ENCODE measurements around the gene C2CD5. TPM values are rescaled to one million over a fixed set of nuclear protein-coding genes. Genes with fewer than 3 reads are reported as not detected.
A peak's percentile ranks its signal among the peaks of the same experiment; 100 is the strongest.
"Not testable (repeated sequence)": the region's sequence is repeated elsewhere in the genome, so short reads cannot be mapped to it uniquely, and the experiment has no call there.

The C2CD5 gene
- total RNA-seq, 1 donor from 2014 or later, result 35.5 TPM

DNA sequence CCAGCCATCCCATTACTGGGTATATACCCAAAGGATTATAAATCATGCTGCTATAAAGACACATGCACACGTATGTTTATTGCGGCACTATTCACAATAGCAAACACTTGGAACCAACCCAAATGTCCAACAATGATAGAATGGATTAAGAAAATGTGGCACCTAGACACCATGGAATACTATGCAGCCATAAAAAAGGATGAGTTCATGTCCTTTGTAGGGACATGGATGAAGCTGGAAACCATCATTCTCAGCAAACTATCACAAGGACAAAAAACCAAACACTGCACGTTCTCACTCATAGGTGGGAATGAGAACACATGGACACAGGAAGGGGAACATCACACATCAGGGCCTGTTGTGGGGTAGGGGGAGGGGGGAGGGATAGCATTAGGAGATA is 56.7 kb downstream of the C2CD5 start:
- DNase-seq (ENCODE audit: low spot score); H3K27ac Mint-ChIP-seq; H3K9me3 Mint-ChIP-seq; H3K4me1 Mint-ChIP-seq (ENCODE audit: low read depth); H3K27me3 Mint-ChIP-seq (ENCODE audit: insufficient read depth); H3K4me3 Mint-ChIP-seq; intact Hi-C loops (cut with micrococcal nuclease): not testable (repeated sequence)
- H3K36me3 Mint-ChIP-seq (ENCODE audit: low read depth), result peaks cover 37% of the 10 kb centered on the region

DNA sequence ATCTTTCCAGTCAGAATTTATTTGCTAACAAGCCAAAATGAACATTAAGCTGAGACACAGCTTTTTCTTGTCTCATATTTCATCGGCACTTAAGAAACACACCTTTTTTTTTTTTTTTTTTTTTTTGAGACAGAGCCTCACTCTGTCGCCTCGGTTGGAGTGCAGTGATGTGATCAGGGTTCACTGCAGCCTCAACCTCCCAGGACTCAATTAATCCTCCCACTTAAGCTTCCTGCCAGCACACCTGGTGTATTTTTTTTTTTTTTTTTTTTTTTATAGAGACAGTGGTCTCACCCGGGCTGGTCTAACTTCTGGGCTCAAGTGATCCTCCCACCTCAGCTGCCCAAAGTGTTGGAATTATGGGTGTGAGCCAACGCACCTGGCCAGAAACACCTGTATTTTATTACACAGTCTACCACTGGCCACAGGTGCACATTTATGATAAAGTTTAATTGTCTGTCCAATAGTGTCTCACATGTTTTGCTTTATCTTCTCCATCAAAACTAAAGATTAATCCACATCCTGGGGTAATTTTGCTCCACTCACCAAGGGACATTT is 62.7 kb downstream of the C2CD5 start:
- Mint-ChIP-seq H3K27ac (no peak overlapping the region), H3K4me1 (ENCODE audit: low read depth) (peaks cover 13% of the 10 kb centered on the region), H3K27me3 (ENCODE audit: insufficient read depth) (no peaks in the 10 kb centered on the region), H3K4me3 (no peak overlapping the region), H3K36me3 (ENCODE audit: low read depth) (peaks cover 19% of the 10 kb centered on the region), H3K9me3 (no peaks in the 10 kb centered on the region)
- no peak for DNase-seq (ENCODE audit: low spot score)
- intact Hi-C loops (cut with micrococcal nuclease), result no loop called here

GRCh38 chr12:22480814-22481213 is 63.5 kb downstream of the C2CD5 start:
- H3K4me3 Mint-ChIP-seq; H3K9me3 Mint-ChIP-seq; intact Hi-C loops (cut with micrococcal nuclease); H3K27ac Mint-ChIP-seq; H3K27me3 Mint-ChIP-seq (ENCODE audit: insufficient read depth); DNase-seq (ENCODE audit: low spot score): not testable (repeated sequence)
- peaks cover 13% of the 10 kb centered on the region for H3K4me1 Mint-ChIP-seq (ENCODE audit: low read depth)
- H3K36me3 Mint-ChIP-seq (ENCODE audit: low read depth), result peaks cover 21% of the 10 kb centered on the region

DNA sequence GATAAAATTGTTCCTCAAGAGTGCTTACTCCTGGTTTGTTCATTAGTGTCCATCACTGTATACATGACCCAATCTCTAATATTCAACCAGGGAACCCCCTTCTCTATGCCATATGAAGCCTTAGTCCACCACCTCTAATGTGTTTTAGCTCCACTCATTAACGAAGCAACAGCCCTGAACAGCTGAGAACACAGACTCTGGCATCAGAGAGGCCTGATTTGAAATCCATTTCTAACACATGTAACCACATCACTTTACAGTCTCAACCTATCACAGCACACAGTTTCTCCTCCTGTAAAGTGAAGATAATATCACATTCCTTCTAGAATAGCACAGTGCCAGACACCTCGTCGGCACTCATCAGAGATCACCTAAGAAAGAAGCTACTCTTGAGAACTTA is 64.3 kb downstream of the C2CD5 start:
- Mint-ChIP-seq H3K4me3 (no peak overlapping the region), H3K36me3 (ENCODE audit: low read depth) (peaks cover 21% of the 10 kb centered on the region), H3K4me1 (ENCODE audit: low read depth) (peaks cover 13% of the 10 kb centered on the region), H3K27me3 (ENCODE audit: insufficient read depth) (no peaks in the 10 kb centered on the region), H3K9me3 (no peaks in the 10 kb centered on the region), H3K27ac (no peak overlapping the region)
- no peak for DNase-seq (ENCODE audit: low spot score)
- intact Hi-C loops (cut with micrococcal nuclease), result no loop called here

DNA sequence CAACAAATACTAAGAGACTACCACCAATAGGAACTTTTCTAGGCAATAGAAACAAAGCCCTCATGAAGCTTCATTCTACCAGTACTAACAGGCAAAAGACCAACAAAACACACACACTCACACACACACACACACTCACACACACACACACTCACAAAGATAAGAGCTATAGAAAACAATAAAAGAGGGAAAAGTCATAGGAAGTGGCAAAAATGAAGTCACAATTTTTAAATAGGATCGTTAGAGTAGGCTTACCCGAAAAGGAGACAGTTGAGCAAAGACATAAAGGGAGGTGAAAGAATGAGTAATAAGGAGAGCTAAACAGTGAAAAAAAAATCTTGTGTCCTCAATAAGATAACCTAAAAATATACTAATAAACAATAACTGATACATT is 66.5 kb downstream of the C2CD5 start:
- intact Hi-C loops (cut with micrococcal nuclease), result no loop called here
- Mint-ChIP-seq H3K36me3 (ENCODE audit: low read depth) (peaks cover 22% of the 10 kb centered on the region), H3K9me3 (no peaks in the 10 kb centered on the region), H3K4me3 (no peak overlapping the region), H3K27me3 (ENCODE audit: insufficient read depth) (no peaks in the 10 kb centered on the region), H3K27ac (peak overlapping the region; percentile 2), H3K4me1 (ENCODE audit: low read depth) (peaks cover 24% of the 10 kb centered on the region)
- no peak for DNase-seq (ENCODE audit: low spot score)

DNA sequence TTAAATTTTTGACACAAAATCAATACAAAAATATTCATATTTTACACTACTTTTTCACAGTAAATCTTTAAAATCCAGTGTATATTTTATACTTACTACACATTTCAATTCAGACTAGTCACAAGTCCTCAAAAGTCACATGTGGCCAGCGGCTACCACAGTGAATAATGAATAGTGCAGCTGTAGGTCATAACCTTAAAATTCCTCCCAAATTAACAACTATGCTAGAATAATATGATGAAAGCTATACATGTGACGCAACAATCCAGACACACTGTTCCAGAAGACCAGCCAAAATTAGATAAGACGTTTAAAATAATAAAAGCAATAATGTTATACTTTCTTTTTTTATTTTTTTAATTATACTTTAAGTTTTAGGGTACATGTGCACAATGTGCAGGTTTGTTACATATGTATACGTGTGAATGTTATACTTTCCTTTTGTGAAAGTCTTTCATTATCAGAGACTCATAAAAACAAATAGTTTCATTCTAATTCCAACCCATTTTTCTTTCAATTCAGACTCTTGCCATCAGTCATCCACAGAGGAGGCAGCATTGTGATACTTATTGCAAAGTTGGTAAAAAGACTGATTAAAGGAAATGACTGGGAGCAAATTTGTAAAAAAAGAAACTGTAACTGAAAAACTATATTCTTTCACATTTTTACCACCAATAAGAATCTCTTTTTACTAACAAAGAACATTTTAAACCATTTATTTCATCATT is 67.0 kb downstream of the C2CD5 start:
- DNase-seq (ENCODE audit: low spot score), result no peak
- H3K27me3 Mint-ChIP-seq (ENCODE audit: insufficient read depth), result no peaks in the 10 kb centered on the region
- intact Hi-C loops (cut with micrococcal nuclease), result no loop called here
- no peak overlapping the region for H3K4me3 Mint-ChIP-seq
- H3K4me1 Mint-ChIP-seq (ENCODE audit: low read depth), result peaks cover 24% of the 10 kb centered on the region
- peaks cover 18% of the 10 kb centered on the region for H3K36me3 Mint-ChIP-seq (ENCODE audit: low read depth)
- H3K27ac Mint-ChIP-seq, result no peak overlapping the region
- no peaks in the 10 kb centered on the region for H3K9me3 Mint-ChIP-seq

- Mint-ChIP-seq H3K9me3 (no peaks in the 10 kb centered on the region), H3K4me3 (no peak overlapping the region), H3K4me1 (ENCODE audit: low read depth) (peaks cover 24% of the 10 kb centered on the region), H3K27ac (no peak overlapping the region), H3K36me3 (ENCODE audit: low read depth) (peaks cover 17% of the 10 kb centered on the region), H3K27me3 (ENCODE audit: insufficient read depth) (no peaks in the 10 kb centered on the region)
- no peak for DNase-seq (ENCODE audit: low spot score)
- intact Hi-C loops (cut with micrococcal nuclease), result no loop called here
These were observed 68.2 kb downstream of the C2CD5 start for GRCh38 chr12:22476133-22476532.

DNA sequence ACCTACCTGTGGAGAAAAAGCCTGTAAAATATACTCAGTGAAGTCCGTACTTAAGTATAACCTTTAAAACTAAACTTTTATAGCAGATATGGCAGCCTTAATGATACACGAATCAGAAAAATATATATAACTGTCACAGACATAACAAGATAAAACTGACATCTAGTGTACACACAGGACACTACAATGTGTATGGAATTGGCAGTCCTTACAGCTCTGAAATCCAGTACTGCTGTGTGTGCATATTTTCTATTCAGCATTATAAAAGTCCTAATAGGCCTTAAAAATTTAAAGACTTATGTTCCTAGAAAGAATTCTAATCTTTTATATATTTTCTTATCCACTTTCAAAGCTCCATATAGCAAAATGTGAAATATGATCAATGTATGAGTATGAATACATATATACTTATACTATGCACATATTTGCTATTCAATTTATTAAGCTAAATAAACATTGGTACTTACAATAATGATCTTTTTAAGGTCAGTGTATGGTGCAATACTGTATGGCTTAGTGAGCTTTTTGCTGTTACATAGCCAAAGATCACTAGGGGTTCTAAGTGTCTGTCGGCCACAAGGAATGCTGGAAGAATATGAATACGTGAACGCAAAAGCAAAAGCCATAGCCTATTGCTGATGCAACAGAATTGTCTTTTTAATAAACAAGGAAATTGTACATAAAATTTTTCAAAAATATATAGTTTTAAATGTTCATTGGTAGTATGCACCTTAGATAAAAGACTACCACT is 69.2 kb downstream of the C2CD5 start:
- Mint-ChIP-seq H3K36me3 (ENCODE audit: low read depth) (peaks cover 23% of the 10 kb centered on the region), H3K9me3 (no peaks in the 10 kb centered on the region)
- intact Hi-C loops (cut with micrococcal nuclease), result loop anchor here (5.0 kb wide), 1 partner anchor 152 kb away; the partner anchor contains the start of gene ETNK1

GRCh38 chr12:22473212-22473611 is 71.1 kb downstream of the C2CD5 start:
- H3K9me3 Mint-ChIP-seq, result no peaks in the 10 kb centered on the region
- no peak overlapping the region for H3K4me3 Mint-ChIP-seq
- H3K4me1 Mint-ChIP-seq (ENCODE audit: low read depth), result peaks cover 19% of the 10 kb centered on the region
- no peaks in the 10 kb centered on the region for H3K27me3 Mint-ChIP-seq (ENCODE audit: insufficient read depth)
- DNase-seq (ENCODE audit: low spot score), result no peak
- peak overlapping the region; percentile 2 for H3K27ac Mint-ChIP-seq
- peaks cover 29% of the 10 kb centered on the region for H3K36me3 Mint-ChIP-seq (ENCODE audit: low read depth)
- intact Hi-C loops (cut with micrococcal nuclease), result loop anchor here (5.0 kb wide), 1 partner anchor 154 kb away; the partner anchor contains the start of gene ETNK1

More for the DNA sequence above, 69.2 kb downstream of the C2CD5 start:
- Mint-ChIP-seq H3K27me3 (ENCODE audit: insufficient read depth) (no peaks in the 10 kb centered on the region), H3K4me3 (no peak overlapping the region), H3K27ac (no peak overlapping the region), H3K4me1 (ENCODE audit: low read depth) (peaks cover 21% of the 10 kb centered on the region)
- DNase-seq (ENCODE audit: low spot score), result no peak

DNA sequence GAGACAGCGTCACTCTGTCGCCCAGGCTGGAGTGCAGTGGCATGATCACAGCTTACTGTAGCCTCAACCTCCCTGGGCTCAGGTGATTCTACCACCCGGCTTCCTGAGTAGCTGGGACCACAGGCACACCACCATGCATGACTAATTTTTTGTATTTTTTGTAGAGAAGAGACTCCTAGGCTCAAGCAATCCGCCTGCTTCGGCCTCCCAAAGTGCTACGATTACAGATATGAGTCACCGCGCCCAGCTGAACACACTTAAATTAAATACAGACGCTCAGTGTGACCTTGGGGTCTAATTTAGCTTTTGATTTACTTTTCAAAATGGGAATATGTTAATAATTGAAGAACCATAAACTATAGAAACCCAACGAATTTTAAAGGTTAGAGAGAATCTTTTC is 77.2 kb downstream of the C2CD5 start:
- no peak overlapping the region for H3K4me3 Mint-ChIP-seq
- no peak overlapping the region for H3K27ac Mint-ChIP-seq

DNA sequence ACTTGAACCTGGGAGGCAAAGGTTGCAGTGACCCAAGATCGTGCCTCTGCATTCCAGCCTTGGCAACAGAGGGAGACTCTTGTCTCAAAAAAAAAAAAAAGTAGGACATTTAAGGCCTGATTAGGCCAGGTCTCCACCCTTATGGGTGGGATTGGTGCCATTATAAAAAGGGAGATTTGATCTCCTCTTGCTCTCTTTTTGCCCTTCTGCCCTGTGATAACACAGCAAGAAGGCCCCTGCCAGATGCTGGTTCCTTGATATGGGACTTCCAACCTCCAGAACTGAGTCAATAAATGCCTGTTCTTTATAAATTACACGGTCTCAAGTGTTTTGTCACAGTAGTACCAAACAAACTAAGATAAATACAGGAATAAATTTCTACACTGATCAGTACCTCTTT is 81.0 kb downstream of the C2CD5 start:
- no peak overlapping the region for H3K27ac Mint-ChIP-seq
- no peak for DNase-seq (ENCODE audit: low spot score)
- H3K27me3 Mint-ChIP-seq (ENCODE audit: insufficient read depth), result no peaks in the 10 kb centered on the region
- no peaks in the 10 kb centered on the region for H3K9me3 Mint-ChIP-seq
- H3K4me1 Mint-ChIP-seq (ENCODE audit: low read depth), result no peaks in the 10 kb centered on the region
- intact Hi-C loops (cut with micrococcal nuclease), result no loop called here
- no peak overlapping the region for H3K4me3 Mint-ChIP-seq
- H3K36me3 Mint-ChIP-seq (ENCODE audit: low read depth), result peaks cover 6% of the 10 kb centered on the region

More for the DNA sequence above, 77.2 kb downstream of the C2CD5 start:
- peaks cover 14% of the 10 kb centered on the region for H3K36me3 Mint-ChIP-seq (ENCODE audit: low read depth)
- no peak for DNase-seq (ENCODE audit: low spot score)
- H3K4me1 Mint-ChIP-seq (ENCODE audit: low read depth), result no peaks in the 10 kb centered on the region
- no peaks in the 10 kb centered on the region for H3K27me3 Mint-ChIP-seq (ENCODE audit: insufficient read depth)
- intact Hi-C loops (cut with micrococcal nuclease), result no loop called here
- H3K9me3 Mint-ChIP-seq, result no peaks in the 10 kb centered on the region

GRCh38 chr12:22461786-22462185 is 82.6 kb downstream of the C2CD5 start:
- no peak overlapping the region for H3K4me3 Mint-ChIP-seq
- no peak for DNase-seq (ENCODE audit: low spot score)
- H3K4me1 Mint-ChIP-seq (ENCODE audit: low read depth), result no peaks in the 10 kb centered on the region
- H3K27ac Mint-ChIP-seq, result no peak overlapping the region
- H3K27me3 Mint-ChIP-seq (ENCODE audit: insufficient read depth), result no peaks in the 10 kb centered on the region
- H3K9me3 Mint-ChIP-seq, result no peaks in the 10 kb centered on the region
- intact Hi-C loops (cut with micrococcal nuclease), result no loop called here
- peaks cover 7% of the 10 kb centered on the region for H3K36me3 Mint-ChIP-seq (ENCODE audit: low read depth)

- no peaks in the 10 kb centered on the region for H3K27me3 Mint-ChIP-seq (ENCODE audit: insufficient read depth)
- intact Hi-C loops (cut with micrococcal nuclease), result loop anchor here (1.0 kb wide), 1 partner anchor 17 kb away; no protein-coding TSS in a partner anchor
- no peak overlapping the region for H3K27ac Mint-ChIP-seq
- H3K9me3 Mint-ChIP-seq, result no peaks in the 10 kb centered on the region
- no peak overlapping the region for H3K4me3 Mint-ChIP-seq
- no peak for DNase-seq (ENCODE audit: low spot score)
- H3K36me3 Mint-ChIP-seq (ENCODE audit: low read depth), result peaks cover 7% of the 10 kb centered on the region
- no peaks in the 10 kb centered on the region for H3K4me1 Mint-ChIP-seq (ENCODE audit: low read depth)
These were observed 84.4 kb downstream of the C2CD5 start for GRCh38 chr12:22459838-22460490.

All from activated T-helper 1 cell treated with anti-CD3 and anti-CD28 coated beads, Interleukin-12 subunit alpha, Interleukin-12 subunit beta, Interleukin-2, Interleukin-4 antibody, amounts not matched to agents 30 ng/mL and 10 ng/mL and 1 ng/mL, durations not matched to agents 14 hours and 24 hours and 36 hours (primary cell).